Measurements from ENCODE around the gene PGA3.
"Not testable (repeated sequence)": the region's sequence is repeated elsewhere in the genome, so short reads cannot be mapped to it uniquely, and the experiment has no call there.

Gene PGA3

DNA sequence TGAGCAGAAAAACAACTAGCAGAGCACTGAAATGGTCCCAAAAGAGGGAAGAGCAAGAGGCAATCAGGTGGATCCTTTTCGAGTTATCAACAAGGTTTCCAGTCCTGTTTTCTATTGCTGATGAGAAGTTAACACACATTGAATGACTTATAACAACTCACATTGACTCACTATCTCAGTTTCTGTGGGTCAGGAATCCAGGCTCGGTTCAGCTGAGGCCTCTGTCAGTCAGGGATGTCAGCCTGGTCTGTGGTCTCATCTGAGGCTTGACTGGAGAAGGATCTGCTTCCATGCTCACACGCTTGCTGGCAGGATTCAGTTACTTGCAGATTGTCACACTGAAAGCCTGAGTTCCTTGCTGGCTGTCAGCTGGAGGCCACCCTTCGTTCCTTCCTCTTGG lies 33.8 kb downstream of the PGA3 start:
- DNase-seq; in situ Hi-C loops (cut with MboI; ENCODE audit: low pct_unique_long_range_greater_than_20kb, low sequenced_read_pairs): not testable (repeated sequence)

DNA sequence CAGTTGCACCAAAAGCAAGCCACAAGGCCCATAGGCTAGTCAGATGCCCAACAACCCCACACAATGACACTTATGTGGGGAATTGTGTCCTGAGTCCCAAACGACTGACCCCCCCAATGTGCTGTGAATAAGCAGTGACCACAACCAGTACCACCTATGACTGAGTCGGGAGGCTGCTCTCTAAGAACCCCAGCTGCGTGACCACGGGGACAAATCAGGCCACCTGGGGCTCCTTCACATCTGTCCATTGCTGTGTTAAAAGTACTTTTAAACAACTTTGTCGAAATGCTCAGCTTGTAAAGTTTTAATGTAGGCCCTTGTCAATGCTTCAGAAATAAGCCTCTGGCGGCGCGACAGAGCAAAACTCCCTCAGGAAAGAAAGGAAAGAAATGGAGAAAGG lies 37.0 kb downstream of the PGA3 start:
- DNase-seq; in situ Hi-C loops (cut with MboI; ENCODE audit: low pct_unique_long_range_greater_than_20kb, low sequenced_read_pairs): not testable (repeated sequence)

DNA sequence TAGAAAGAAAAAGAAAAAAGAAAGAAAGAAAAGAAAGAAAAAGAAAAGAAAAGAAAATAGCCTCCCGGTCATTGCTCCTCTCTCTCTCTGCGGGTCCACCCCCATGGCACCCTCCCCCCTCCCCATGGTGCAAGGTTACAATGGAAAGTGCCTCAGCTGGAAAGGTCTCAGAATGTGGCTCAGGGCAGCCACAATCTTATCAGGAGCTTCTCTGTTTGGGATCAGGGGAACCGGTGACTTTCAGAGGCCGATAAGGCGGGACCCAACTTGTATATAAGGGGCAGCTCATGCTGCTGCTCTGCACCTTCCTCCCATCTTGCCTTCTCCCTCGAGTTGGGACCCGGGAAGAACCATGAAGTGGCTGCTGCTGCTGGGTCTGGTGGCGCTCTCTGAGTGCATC lies 37.6 kb downstream of the PGA3 start, which contains the start of gene PGA5:
Gene PGA5, plus strand, starts transcription at position 301 of the 400 bp plus-strand sequence. Its CDS starts 52 bp downstream, at position 353.
- in situ Hi-C loops (cut with MboI; ENCODE audit: low pct_unique_long_range_greater_than_20kb, low sequenced_read_pairs); DNase-seq: not testable (repeated sequence)

DNA sequence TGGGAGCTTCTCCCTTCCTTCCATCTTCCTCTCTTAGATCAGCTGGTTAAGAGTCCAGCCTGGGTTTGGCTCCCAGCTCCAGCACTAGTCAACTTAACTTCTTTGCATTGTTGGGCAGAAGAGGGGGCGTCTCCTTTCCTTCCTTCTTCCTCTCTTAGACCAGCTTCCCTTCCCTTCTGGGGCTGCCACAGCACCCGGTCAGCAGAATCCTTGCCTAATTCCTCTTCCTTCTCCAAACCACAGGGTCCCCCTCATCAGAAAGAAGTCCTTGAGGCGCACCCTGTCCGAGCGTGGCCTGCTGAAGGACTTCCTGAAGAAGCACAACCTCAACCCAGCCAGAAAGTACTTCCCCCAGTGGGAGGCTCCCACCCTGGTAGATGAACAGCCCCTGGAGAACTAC lies 38.2 kb downstream of the PGA3 start:
- DNase-seq; in situ Hi-C loops (cut with MboI; ENCODE audit: low pct_unique_long_range_greater_than_20kb, low sequenced_read_pairs): not testable (repeated sequence)

DNA sequence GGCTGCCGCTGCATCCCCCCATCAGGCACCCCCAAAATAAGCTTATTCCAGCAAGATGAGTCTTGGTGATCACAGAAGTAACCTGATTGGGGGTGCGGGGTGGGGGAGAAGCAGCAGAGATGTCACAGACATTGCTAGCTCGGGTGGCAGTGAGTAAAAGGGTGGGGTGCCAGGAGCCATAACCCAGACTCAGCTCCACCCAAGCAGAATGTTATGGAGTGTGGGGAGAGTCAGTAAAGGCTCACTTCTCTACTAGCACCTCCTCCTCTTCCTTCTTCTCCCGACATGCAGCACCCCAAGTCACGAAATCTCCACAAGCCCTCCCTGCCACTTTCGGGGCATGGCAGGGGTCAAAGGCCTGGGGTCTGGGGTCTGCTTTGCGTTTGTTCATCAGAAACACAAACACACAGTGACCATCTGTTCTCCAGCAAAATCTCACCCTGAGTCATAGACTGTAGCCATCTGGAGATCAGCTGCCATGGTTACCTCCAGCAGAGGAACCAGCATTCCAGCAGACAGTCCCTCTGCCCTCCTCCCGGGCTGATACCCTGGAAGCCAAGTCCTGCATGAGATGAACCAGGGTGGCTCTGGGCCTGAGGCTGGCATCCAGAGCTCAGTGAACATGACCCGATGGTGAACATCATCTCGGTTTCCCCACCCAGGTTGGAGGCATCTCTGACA lies 42.1 kb downstream of the PGA3 start:
- in situ Hi-C loops (cut with MboI; ENCODE audit: low pct_unique_long_range_greater_than_20kb, low sequenced_read_pairs); DNase-seq: not testable (repeated sequence)

DNA sequence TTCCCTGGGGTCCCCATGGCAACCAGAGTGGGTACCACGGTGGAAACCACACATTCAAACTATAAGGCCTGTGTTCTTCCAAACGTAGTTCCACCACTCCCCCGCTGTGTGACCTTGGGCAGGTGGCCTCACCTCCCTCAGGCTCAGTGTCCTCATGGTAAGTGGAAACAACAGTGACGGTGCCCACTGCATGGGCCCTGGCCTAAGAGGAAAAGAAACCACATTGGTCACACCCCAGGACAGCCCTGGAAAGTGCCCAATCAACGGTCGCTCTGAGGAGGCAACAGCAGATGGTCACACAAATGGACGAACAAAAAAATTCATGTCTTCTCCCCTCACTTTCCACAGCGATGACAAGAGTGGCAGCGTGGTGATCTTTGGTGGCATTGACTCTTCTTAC lies 44.8 kb downstream of the PGA3 start:
- in situ Hi-C loops (cut with MboI; ENCODE audit: low pct_unique_long_range_greater_than_20kb, low sequenced_read_pairs), result not testable (repeated sequence)

DNA sequence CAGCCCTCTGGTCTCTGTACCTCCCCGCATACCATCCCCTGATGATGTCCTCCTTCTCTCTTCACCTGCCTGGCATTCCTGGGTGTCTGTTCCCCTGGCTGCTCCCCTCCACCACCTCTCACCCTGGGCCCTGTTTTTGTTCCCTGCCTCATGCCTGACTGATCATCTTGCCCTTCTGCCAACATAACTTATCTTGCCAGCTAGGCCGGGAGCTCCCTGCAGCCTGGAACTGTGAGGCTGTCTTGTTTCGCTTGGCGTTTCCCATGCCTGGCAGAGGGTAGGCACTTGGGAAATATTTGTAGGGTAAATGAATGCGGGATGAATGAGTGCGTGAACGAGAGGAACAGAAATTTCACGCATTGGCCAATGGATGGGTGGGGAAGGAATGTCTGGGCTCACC lies 45.9 kb downstream of the PGA3 start:
- in situ Hi-C loops (cut with MboI; ENCODE audit: low pct_unique_long_range_greater_than_20kb, low sequenced_read_pairs); DNase-seq: not testable (repeated sequence)

More for the DNA sequence above, 44.8 kb downstream of the PGA3 start:
- not testable (repeated sequence) for DNase-seq

DNA sequence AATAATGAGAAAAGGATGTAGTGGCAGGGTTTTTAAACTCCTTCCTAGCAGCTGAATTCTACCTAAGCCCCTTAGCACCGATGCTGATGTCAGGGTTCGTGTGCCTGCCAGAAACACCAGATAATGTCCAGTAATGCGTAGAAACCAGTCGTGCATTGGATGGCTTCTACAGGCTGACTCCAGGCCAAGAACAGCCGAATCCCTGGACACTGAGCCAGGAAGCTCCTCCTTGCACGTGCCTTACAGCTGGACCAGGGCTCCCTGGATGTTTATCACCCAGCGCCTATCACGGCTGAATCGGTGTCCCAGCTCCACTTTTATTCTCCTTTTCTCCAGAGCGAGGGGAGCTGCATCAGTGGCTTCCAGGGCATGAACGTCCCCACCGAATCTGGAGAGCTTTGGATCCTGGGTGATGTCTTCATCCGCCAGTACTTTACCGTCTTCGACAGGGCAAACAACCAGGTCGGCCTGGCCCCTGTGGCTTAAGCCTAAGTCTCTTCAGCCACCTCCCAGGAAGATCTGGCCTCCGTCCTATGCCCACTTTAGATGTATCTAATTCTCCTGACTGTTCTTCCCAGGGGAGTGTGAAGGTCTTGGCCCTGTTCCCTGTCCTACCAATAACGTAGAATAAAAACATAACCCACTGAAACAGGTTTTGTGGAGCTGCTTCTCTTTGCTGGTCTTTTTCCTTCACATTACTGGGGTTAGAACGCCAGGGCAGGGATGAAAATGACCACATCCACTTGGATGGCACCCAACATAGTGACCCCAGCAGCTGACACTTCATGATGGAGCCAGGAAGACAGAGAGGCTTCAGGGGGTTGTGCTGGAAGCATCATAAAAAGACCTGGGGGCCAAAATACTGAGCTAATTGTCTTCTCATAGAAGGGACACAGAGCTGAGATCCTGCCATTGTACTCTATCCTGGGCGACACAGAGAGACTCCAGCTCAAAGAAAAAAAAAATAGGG lies 47.8 kb downstream of the PGA3 start:
- in situ Hi-C loops (cut with MboI; ENCODE audit: low pct_unique_long_range_greater_than_20kb, low sequenced_read_pairs); DNase-seq: not testable (repeated sequence)

DNA sequence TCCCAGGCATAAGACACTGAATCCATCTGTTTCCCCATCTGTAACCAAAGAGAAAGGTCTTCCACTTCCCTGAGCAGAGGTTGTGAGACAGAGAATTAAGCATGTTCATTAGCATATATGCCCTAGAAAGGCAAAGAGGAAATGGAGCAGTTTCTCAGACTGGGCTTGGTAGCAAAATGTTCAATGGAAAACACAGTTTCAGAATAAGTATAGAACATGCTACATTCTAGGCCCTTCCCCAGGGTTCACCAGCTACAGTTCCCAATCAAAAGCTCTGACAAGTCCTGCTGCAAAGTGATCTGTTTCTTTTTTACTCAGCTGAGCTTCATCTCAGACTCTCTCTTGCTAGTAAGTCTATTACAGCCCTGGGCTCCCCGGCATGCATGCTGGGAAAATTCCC lies 49.0 kb downstream of the PGA3 start:
- DNase-seq; in situ Hi-C loops (cut with MboI; ENCODE audit: low pct_unique_long_range_greater_than_20kb, low sequenced_read_pairs): not testable (repeated sequence)

DNA sequence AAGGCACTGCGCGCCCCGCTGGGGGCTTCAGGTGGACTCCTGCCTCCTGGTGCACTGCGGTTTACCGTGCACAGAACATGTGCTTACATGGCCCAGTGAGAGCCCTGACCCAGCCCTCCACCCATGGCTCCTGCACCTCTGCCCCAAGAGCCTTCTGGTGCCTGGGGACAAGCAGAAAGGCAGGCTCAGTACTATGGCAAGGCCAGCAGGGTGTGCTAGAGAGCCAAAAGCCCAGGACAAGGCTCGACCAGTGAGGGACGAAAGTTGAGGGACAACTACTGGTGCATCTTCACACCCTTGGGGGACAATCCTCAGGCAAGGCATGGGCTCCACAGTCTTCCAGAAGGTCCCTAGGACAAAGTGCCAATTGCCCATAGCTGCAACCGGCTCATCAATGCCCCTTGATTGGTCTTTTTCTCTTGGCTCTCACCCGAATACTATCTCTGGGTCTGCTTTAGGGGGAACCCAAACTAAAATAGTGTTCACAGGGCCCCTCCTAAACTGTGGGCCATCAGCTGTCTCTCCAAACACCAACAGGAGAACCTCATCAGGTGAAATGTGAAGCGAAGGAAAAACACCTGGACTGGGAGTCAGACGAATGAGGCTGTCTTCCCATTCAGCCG lies 51.2 kb downstream of the PGA3 start:
- in situ Hi-C loops (cut with MboI; ENCODE audit: low pct_unique_long_range_greater_than_20kb, low sequenced_read_pairs), result no loop called here
- peak; percentile 71 for DNase-seq

DNA sequence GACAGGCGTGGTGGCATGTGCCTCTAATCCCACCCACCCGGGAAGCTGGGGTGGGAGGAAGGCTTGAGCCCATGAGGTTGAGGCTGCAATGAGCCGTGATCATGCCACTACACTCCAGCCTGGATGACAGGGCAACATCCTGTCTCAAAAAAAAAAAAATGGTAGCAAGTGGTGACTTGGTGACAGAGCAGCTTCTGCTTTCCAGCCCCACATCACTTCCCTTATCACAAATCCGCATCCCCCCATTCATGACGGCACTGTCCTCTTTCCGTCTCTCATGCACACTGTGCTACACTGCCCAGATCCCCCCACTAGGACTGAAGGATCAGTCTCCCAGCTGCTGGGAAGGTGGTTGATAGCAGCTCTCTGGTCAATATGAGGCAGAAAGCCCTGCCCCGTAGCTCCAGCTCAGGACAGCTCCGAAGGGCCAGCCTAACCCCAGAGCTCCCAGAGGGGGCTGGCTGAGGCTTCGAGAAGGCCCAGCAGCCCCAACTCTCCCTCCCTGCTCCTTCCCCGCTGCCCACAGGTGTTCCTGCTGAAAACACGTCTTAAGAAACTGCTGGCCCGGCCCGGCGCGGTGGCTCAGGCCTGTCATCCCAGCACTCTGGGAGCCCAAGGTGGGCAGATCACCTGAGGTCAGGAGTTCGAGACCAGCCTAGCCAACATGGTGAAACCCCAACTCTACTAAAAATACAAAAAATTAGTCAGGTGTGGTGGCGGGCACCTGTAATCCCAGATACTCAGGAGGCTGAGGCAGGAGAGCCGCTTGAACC lies 53.6 kb downstream of the PGA3 start:
- DNase-seq, result peak; percentile 57
- in situ Hi-C loops (cut with MboI; ENCODE audit: low pct_unique_long_range_greater_than_20kb, low sequenced_read_pairs), result no loop called here

DNA sequence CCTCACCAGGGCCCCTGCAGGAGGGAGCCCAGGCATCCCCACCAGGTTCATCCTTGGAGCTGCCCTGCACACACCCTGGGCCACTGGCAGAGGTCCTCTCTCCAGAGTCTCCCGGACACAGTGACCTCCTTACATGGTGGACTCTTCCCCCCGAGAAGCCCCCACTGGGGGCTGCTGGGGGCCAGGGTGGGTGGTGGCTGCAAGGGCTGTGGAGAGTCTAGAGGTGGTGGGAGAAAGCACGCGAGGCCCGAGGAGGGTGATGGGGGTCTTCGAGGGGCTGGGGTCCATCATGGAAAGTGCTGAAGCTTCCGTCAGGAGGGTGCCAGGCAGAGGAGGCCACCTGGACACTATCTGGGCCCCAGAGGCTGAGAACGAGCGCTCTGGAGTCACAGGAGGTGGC lies 55.2 kb downstream of the PGA3 start:
- in situ Hi-C loops (cut with MboI; ENCODE audit: low pct_unique_long_range_greater_than_20kb, low sequenced_read_pairs), result no loop called here
- DNase-seq, result no peak

DNA sequence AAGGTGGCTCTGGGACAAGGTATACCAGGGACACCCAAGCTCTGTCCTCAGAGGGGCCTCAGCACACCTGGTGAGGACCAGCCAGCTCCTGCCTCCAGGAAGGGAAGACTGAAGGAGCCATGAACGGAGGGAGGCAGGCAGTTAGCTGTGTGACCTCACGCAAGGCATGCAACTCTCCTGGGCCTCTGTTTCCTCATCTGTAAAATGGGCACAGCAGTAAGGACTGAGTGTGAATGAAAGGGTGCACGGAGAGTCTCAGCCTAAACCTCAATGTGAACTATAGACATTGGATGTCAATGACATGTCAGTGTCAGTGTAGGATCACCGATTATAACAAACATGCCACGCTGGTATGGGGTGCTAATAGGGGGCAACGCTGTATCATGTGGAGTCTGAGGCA lies 56.0 kb downstream of the PGA3 start:
- DNase-seq, result no peak
- in situ Hi-C loops (cut with MboI; ENCODE audit: low pct_unique_long_range_greater_than_20kb, low sequenced_read_pairs), result no loop called here

Data from KBM-7 (cell line).